Gastroesophageal sphincter (tissue), 3 donors: ENCODE measurements around the gene RIC8A.

Experiments used
- POLR2A ChIP-seq, 2 donors: fragments of 450-650 bp; IDR thresholded peaks; one replicate each; pipeline ENCODE4 v1.6.1; 2017; ENCODE audit warnings: antibody characterized with exemption in 2 of 2, mild to moderate bottlenecking in 2 of 2, moderate library complexity in 1 of 2
- TF ChIP-seq, protein P1 (sequence below), 4 experiments: fragments of 200-600 bp in 2 of 4; fragments of 450-650 bp in 2 of 4; sonication (generic) in 1 of 4; IDR thresholded peaks; one replicate each; pipeline ENCODE4 v1.5.1; 2017 to 2019; ENCODE audit warnings: antibody characterized with exemption in 4 of 4, mild to moderate bottlenecking in 2 of 4, moderate library complexity in 2 of 4

DNA sequence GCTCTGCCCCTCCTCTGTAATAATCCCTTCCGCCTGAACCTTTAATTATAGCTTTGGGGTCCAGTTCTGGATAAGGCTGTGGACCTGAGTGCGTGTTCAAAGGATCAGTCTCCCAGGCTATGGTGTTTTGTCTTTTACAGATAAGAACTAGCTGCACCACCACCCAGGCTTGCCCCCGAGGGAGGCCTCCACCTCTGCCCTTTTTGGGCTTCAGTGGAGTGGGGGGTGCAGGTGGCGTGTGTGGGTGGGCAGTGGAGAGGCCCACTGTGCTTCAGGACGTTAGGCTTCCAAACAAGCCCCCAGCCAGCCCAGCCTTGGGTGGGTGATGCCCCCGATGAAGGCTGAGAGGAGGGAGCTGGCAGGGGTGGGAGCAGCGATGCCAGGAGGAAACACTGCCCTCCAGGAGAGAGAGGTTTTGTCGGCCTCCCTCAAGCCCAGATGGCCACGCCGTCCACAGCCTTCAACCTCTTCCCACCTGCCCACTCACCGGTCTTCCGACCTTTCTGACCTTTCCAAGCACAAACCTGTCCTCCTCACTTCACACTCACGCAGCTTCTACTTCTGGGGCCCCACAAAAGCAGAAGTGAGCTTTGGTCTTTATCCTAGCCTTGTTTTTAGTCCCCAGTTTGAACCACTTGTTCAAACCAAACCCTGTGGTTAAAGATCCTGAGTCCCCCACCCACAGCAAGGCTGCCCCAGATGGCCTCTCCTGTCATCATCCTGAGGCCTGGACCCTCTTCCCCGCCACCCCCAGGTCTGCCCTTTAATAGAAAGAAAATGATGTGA, 49.6 kb downstream of the RIC8A start:
- TF ChIP-seq, protein P1, sequence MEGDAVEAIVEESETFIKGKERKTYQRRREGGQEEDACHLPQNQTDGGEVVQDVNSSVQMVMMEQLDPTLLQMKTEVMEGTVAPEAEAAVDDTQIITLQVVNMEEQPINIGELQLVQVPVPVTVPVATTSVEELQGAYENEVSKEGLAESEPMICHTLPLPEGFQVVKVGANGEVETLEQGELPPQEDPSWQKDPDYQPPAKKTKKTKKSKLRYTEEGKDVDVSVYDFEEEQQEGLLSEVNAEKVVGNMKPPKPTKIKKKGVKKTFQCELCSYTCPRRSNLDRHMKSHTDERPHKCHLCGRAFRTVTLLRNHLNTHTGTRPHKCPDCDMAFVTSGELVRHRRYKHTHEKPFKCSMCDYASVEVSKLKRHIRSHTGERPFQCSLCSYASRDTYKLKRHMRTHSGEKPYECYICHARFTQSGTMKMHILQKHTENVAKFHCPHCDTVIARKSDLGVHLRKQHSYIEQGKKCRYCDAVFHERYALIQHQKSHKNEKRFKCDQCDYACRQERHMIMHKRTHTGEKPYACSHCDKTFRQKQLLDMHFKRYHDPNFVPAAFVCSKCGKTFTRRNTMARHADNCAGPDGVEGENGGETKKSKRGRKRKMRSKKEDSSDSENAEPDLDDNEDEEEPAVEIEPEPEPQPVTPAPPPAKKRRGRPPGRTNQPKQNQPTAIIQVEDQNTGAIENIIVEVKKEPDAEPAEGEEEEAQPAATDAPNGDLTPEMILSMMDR (IDR thresholded peaks at IDR 0.05) = no peak
- no peak for TF ChIP-seq POLR2A (IDR thresholded peaks at IDR 0.05)
